ENCODE data around the gene PAPPA2. TPM values are rescaled to one million over a fixed set of nuclear protein-coding genes. Genes with fewer than 3 reads are reported as not detected.

The PAPPA2 gene
- total RNA-seq, 4 donors from 2014 or later: 0.75 to 17.5 (median 1.3) TPM

DNA sequence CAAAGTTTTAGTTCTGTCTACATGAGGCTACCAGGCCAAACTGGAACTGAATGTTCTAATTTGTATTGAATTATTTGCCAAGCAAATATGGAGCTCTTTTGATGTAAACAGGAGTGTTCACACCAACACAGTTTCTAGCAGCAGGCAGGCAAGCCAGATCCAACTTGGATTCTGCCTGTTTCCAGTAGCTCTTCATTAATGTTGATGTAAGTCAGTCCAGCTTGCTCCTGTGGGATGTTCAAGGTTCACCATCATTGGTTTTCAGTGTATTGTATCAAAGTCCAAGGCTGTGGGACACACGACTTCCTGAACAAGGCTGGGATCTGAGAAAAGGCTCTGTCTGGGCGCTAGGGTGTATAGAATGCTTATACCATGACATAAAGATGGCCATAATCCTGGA is 68.1 kb downstream of the PAPPA2 start:
- TF ChIP-seq, protein P1, sequence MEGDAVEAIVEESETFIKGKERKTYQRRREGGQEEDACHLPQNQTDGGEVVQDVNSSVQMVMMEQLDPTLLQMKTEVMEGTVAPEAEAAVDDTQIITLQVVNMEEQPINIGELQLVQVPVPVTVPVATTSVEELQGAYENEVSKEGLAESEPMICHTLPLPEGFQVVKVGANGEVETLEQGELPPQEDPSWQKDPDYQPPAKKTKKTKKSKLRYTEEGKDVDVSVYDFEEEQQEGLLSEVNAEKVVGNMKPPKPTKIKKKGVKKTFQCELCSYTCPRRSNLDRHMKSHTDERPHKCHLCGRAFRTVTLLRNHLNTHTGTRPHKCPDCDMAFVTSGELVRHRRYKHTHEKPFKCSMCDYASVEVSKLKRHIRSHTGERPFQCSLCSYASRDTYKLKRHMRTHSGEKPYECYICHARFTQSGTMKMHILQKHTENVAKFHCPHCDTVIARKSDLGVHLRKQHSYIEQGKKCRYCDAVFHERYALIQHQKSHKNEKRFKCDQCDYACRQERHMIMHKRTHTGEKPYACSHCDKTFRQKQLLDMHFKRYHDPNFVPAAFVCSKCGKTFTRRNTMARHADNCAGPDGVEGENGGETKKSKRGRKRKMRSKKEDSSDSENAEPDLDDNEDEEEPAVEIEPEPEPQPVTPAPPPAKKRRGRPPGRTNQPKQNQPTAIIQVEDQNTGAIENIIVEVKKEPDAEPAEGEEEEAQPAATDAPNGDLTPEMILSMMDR (IDR thresholded peaks at IDR 0.05; ENCODE audit: low read depth): no peak

DNA sequence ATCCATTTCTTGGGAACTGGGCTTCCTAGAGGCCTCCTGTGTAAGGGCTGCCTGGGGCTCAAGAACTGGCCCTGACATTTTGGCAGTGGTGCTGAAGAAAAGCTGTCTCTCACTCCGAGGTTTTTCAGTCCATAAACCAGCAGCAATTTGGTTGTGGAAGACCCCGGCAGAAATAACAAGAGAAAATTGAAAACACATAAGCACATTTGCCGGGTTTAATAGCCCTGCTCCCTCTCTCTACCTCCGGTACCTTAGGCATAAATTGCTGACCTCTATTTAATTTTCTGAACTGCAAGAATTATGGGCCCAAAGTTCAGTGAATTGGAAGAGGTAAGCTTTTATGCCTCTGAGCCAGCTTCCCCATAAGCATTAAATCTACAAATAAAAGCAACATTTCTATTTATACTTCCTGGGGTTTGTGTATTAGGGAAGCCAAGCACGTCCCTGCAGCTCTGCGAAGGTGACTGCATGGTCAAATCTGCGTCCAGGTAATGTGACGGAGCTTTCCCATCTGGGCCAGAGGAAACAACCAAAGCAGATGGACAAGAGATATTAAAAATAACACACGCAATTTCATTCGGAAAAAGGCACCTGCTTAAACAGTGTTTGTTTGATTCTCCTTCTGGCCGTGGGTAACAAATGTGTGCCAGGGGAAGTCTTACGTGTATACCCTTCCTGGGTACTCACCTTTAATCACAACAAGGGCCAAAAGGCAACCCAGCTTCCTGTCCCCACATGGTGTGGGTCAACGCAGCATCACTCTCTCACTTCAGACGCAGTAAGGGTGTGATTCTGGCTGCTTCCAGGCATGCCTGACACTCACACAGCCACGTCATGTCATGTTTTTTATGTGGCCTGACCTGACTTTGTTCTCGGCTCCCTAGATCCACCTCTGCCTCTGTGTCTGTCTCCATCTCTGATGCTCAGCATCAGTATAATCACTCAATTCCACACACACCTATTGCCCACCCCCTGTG is 69.2 kb downstream of the PAPPA2 start:
- TF ChIP-seq, protein P1 (IDR thresholded peaks at IDR 0.05; ENCODE audit: low read depth): no peak

DNA sequence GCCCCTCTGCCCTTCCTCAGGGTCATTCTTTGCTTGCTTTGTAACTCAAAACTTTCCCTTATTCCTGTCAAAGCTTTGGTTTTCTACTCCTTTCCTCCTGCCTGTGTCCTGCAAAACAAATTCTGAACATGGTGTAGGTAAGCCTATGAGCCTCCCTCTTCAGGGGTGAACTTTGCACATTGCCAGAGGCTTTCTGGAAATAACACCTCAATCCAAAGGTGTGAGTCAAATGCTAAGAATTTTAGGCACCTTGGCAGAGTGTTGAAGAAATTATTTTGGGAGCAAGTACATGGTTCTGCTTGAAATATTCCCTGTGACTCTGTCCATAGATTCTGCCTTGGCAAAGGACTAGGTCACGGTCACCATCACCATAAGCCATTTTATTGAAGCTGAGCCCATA is 70.0 kb downstream of the PAPPA2 start:
- TF ChIP-seq, protein P1 (IDR thresholded peaks at IDR 0.05; ENCODE audit: low read depth): no peak

DNA sequence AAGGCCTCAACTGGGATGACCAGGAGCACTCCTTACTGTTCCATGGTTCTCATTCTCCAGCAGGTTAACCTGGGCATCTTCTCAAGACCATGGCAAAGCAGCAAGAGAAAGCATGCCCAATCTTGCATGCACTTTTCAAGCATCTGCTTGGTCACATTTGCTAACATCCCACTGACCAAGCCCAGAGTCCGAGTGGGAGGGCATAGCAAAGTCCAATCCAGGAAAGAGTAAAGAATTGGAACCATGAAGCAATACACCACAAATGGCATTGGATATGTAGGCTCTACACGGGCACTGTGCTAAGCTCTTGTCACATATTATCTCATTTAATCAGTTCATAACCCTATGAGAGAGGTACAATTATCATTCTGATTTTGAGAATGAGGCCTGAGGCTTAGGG is 73.6 kb downstream of the PAPPA2 start:
- TF ChIP-seq, protein P1 (IDR thresholded peaks at IDR 0.05; ENCODE audit: low read depth): no peak

DNA sequence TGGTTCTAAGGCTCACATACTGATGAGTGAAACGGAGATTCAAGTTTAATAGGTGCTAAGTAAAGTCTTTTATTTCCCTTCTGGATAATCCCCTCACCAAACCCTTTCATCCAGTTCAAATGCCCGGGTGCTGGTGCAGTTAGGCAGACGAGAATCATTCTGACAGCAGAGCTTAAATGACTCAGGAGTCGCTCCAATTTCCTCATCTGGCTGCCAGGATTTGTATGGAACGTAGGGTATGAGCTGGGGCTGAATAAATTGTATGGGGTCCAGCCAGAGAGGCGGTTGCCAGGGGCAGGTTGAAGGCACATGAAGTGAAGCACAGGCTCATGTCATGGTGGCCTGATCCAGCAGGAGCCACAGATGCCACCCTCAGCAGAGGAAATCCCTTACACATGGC is 76.0 kb downstream of the PAPPA2 start:
- TF ChIP-seq, protein P1 (IDR thresholded peaks at IDR 0.05; ENCODE audit: low read depth): no peak

DNA sequence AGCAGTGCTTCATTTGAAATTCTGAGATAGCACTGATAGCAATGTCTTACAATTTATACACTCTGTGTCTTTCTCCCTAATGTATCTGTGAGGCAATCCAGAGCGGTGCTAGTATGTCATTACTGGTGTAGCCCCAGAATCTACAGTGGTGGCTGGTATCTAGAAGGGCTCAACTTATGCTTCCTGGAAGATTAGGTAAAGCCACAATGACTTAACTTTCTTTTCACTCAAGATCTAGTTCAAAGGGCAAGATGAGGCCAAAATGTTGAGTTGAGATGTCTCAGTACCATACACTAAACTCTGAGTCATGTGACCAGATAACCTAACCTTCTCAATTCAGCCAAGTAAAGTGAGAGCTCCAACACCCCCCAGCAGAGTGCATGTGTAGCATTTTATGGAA is 77.5 kb downstream of the PAPPA2 start:
- TF ChIP-seq, protein P1 (IDR thresholded peaks at IDR 0.05; ENCODE audit: low read depth): no peak

DNA sequence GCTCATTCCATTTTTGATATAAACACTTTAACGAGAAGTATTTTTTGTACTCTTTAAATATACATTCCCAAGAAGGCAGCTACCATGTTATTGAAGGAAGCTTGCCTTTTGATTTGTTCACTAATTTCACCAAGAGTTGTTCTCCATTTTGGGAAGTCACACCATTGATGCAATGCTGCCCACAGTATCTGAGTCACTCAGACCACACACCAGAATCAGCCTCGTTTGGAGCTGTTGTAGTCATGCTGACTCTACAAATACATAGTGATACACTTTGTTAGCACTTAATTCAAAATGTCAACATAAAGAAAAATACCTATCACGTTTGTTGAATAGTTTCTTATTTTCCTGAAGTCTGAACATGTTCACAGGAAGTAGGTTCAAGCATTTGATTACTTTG is 78.7 kb downstream of the PAPPA2 start:
- TF ChIP-seq, protein P1 (IDR thresholded peaks at IDR 0.05; ENCODE audit: low read depth): no peak
